Naive thymus-derived CD4-positive, alpha-beta T cell (primary cell): ENCODE measurements around the gene DAAM1. TPM values are rescaled to one million over a fixed set of nuclear protein-coding genes. Genes with fewer than 3 reads are reported as not detected.
A peak's percentile ranks its signal among the peaks of the same experiment; 100 is the strongest.

Source experiments
- ATAC-seq: fragments of 150-1000 bp; cut with Tn5 transposase; 2 replicates; pipeline ENCODE4 v1.10.0; 2021; ENCODE audit warnings: mild to moderate bottlenecking, moderate library complexity
- CTCF ChIA-PET: fragments of 350-600 bp; sonication (Branson Sonifier 250); formaldehyde crosslinking; loops from one replicate; lab custom pipeline; 2021; ENCODE audit warnings: antibody characterized with exemption; lab: Charles Lee
- POLR2A ChIA-PET: fragments of 350-600 bp; sonication (Branson Sonifier 250); formaldehyde crosslinking; loops from one replicate; lab custom pipeline; 2021; ENCODE audit warnings: antibody characterized with exemption, inconsistent platforms; lab: Charles Lee
- DNase-seq, 9 donors: peaks; one replicate each; pipeline versions ENCODE4 v3.0.0 to v3.0.0-alpha.2; 2020 to 2022; ENCODE audit warnings: mixed read lengths in 1 of 9
- H3K27ac ChIP-seq: one replicate; pipeline ENCODE4 v1.7.0; 2013; ENCODE audit warnings: mild to moderate bottlenecking, low read depth, low read length, moderate library complexity
- H3K27me3 ChIP-seq, 2 donors: one replicate each; pipeline ENCODE4 v1.7.0; 2013; ENCODE audit warnings: low read length in 2 of 2, mild to moderate bottlenecking in 2 of 2, moderate library complexity in 2 of 2; ENCODE audit not compliant: control insufficient read depth in 2 of 2, insufficient read depth in 2 of 2
- H3K36me3 ChIP-seq, 3 experiments: 1 replicate in 2 of 3; 2 replicates in 1 of 3; pipeline ENCODE4 v1.7.0; 2013; ENCODE audit warnings: low read length in 3 of 3, mild to moderate bottlenecking in 3 of 3, moderate library complexity in 1 of 3; ENCODE audit not compliant: insufficient read depth in 3 of 3, control insufficient read depth in 2 of 3
- H3K4me1 ChIP-seq, 2 donors: one replicate each; pipeline ENCODE4 v1.7.0; 2013; ENCODE audit warnings: low read length in 2 of 2, mild to moderate bottlenecking in 2 of 2, moderate library complexity in 1 of 2; ENCODE audit not compliant: control insufficient read depth in 2 of 2, insufficient read depth in 2 of 2
- H3K4me3 ChIP-seq: 2 replicates; pipeline ENCODE4 v1.7.0; 2013; ENCODE audit warnings: mild to moderate bottlenecking, low read length
- H3K9me3 ChIP-seq, 3 experiments: 1 replicate in 2 of 3; 2 replicates in 1 of 3; pipeline ENCODE4 v1.7.0; 2013; ENCODE audit warnings: low read length in 3 of 3; ENCODE audit not compliant: control insufficient read depth in 2 of 3
- H3K27ac Mint-ChIP-seq, 9 donors: one replicate each; pipeline ENCODE4 v1.8.0; 2020 to 2022; ENCODE audit warnings: mixed read lengths in 9 of 9, mild to moderate bottlenecking in 8 of 9, moderate library complexity in 5 of 9, inconsistent platforms in 2 of 9
- H3K27me3 Mint-ChIP-seq, 5 donors: one replicate each; pipeline ENCODE4 v1.8.0; 2021 to 2022; ENCODE audit warnings: mixed read lengths in 5 of 5, mild to moderate bottlenecking in 1 of 5
- H3K36me3 Mint-ChIP-seq, 5 donors: one replicate each; pipeline ENCODE4 v1.8.0; 2020 to 2022; ENCODE audit warnings: mixed read lengths in 5 of 5, mild to moderate bottlenecking in 3 of 5, inconsistent platforms in 1 of 5
- H3K4me1 Mint-ChIP-seq, 7 donors: one replicate each; pipeline ENCODE4 v1.8.0; 2020 to 2022; ENCODE audit warnings: mixed read lengths in 7 of 7, mild to moderate bottlenecking in 3 of 7, inconsistent platforms in 1 of 7
- H3K4me3 Mint-ChIP-seq, 10 donors: one replicate each; pipeline ENCODE4 v1.8.0; 2020 to 2022; ENCODE audit warnings: mild to moderate bottlenecking in 10 of 10, mixed read lengths in 10 of 10, moderate library complexity in 6 of 10, inconsistent platforms in 2 of 10
- H3K9me3 Mint-ChIP-seq, 11 donors: one replicate each; pipeline ENCODE4 v1.8.0; 2020 to 2022; ENCODE audit warnings: mixed read lengths in 11 of 11, mild to moderate bottlenecking in 4 of 11, inconsistent platforms in 1 of 11, moderate library complexity in 1 of 11
- intact Hi-C, 2 donors: fragments of 100-400 bp; cut with micrococcal nuclease; formaldehyde crosslinking; loops; one replicate each; pipeline ENCODE4 v1.15.1; 2023
- polyA plus RNA-seq, 2 donors: library from polyadenylated mRNA; unstranded; fragments of 300-500 nt; fragmentation: Illumina TruSeq; gene quantifications; one replicate each; pipeline ENCODE4 v1.2.3, GENCODE V29; 2021
- total RNA-seq, 6 experiments: library from RNA in 5 of 6; stranded (reverse) in 5 of 6; gene quantifications; 1 replicate in 5 of 6; 2 replicates in 1 of 6; pipeline ENCODE4 v1.2.3 and lab custom pipeline; 2021 to 2026

Gene DAAM1
- total and polyA plus RNA-seq, 7 experiments from 2014 or later = 5.5 to 21.0 (median 10.8) TPM

- Histone ChIP-seq H3K4me1 (no peaks in the 10 kb centered on the region), H3K9me3 (no peaks in the 10 kb centered on the region), H3K27me3 (no peaks in the 10 kb centered on the region), H3K4me3 (no peak overlapping the region), H3K36me3 (peaks cover 0 to 4% (median 0%) of the 10 kb centered on the region in 3 experiments), H3K27ac (no peak overlapping the region)
- Mint-ChIP-seq H3K4me1 (peaks cover 0 to 24% (median 12%) of the 10 kb centered on the region in 7 donors), H3K4me3 (no peak overlapping the region), H3K9me3 (peaks cover 0 to 7% (median 0%) of the 10 kb centered on the region in 11 donors), H3K27me3 (no peaks in the 10 kb centered on the region), H3K36me3 (peaks cover 24 to 50% (median 29%) of the 10 kb centered on the region in 5 donors), H3K27ac (no peak overlapping the region)
- intact Hi-C loops = no loop called here
- DNase-seq (no peak), ATAC-seq (no peak)
- ChIA-PET POLR2A (no interaction called here), CTCF (no interaction called here)
Observed at GRCh38 chr14:59292921-59293534, 104.6 kb downstream of the DAAM1 start.

- ATAC-seq (no peak), DNase-seq (no peak)
- Mint-ChIP-seq H3K9me3 (peaks cover 0 to 2% (median 0%) of the 10 kb centered on the region in 11 donors), H3K4me1 (peaks cover 0 to 21% (median 12%) of the 10 kb centered on the region in 7 donors), H3K36me3 (peaks cover 21 to 44% (median 29%) of the 10 kb centered on the region in 5 donors), H3K27ac (no peak overlapping the region), H3K4me3 (no peak overlapping the region), H3K27me3 (no peaks in the 10 kb centered on the region)
- ChIA-PET POLR2A (no interaction called here), CTCF (no interaction called here)
- Histone ChIP-seq H3K36me3 (peaks cover 0 to 4% (median 0%) of the 10 kb centered on the region in 3 experiments), H3K4me1 (no peaks in the 10 kb centered on the region), H3K9me3 (no peaks in the 10 kb centered on the region), H3K4me3 (no peak overlapping the region), H3K27ac (no peak overlapping the region), H3K27me3 (no peaks in the 10 kb centered on the region)
- intact Hi-C loops = no loop called here
Observed at GRCh38 chr14:59293935-59294661, 105.6 kb downstream of the DAAM1 start.

- CTCF ChIA-PET = no interaction called here
- Histone ChIP-seq H3K4me3 (no peak overlapping the region), H3K27ac (no peak overlapping the region), H3K27me3 (no peaks in the 10 kb centered on the region), H3K36me3 (peaks cover 0 to 4% (median 0%) of the 10 kb centered on the region in 3 experiments), H3K4me1 (no peaks in the 10 kb centered on the region), H3K9me3 (no peaks in the 10 kb centered on the region)
- H3K27me3 Mint-ChIP-seq = no peaks in the 10 kb centered on the region
- intact Hi-C loops = no loop called here
- peaks cover 0 to 21% (median 12%) of the 10 kb centered on the region in 7 donors for H3K4me1 Mint-ChIP-seq
- peaks cover 21 to 42% (median 29%) of the 10 kb centered on the region in 5 donors for H3K36me3 Mint-ChIP-seq
- ATAC-seq (no peak), DNase-seq (no peak)
- H3K4me3 Mint-ChIP-seq = no peak overlapping the region
- H3K9me3 Mint-ChIP-seq = peaks cover 0 to 2% (median 0%) of the 10 kb centered on the region in 11 donors
- H3K27ac Mint-ChIP-seq = no peak overlapping the region
- POLR2A ChIA-PET = no interaction called here
Observed at GRCh38 chr14:59294662-59294992, 106.2 kb downstream of the DAAM1 start.

GRCh38 chr14:59295951-59296350 lies 107.5 kb downstream of the DAAM1 start:
- no peaks in the 10 kb centered on the region for H3K27me3 Mint-ChIP-seq
- no peak for ATAC-seq
- Histone ChIP-seq H3K4me1 (no peaks in the 10 kb centered on the region), H3K27me3 (no peaks in the 10 kb centered on the region), H3K4me3 (no peak overlapping the region), H3K27ac (no peak overlapping the region), H3K36me3 (peaks cover 0 to 4% (median 0%) of the 10 kb centered on the region in 3 experiments), H3K9me3 (no peaks in the 10 kb centered on the region)
- DNase-seq = no peak
- H3K9me3 Mint-ChIP-seq = peaks cover 0 to 2% (median 0%) of the 10 kb centered on the region in 11 donors
- H3K4me1 Mint-ChIP-seq = peaks cover 2 to 26% (median 16%) of the 10 kb centered on the region in 7 donors
- H3K4me3 Mint-ChIP-seq = no peak overlapping the region
- H3K36me3 Mint-ChIP-seq = peaks cover 19 to 36% (median 24%) of the 10 kb centered on the region in 5 donors
- CTCF ChIA-PET = no interaction called here
- intact Hi-C loops = no loop called here
- POLR2A ChIA-PET = no interaction called here
- no peak overlapping the region for H3K27ac Mint-ChIP-seq

- Mint-ChIP-seq H3K9me3 (peaks cover 0 to 2% (median 0%) of the 10 kb centered on the region in 11 donors), H3K27ac (peak overlapping the region in 1 of 9 donors; percentile 18), H3K4me3 (no peak overlapping the region), H3K27me3 (no peaks in the 10 kb centered on the region), H3K36me3 (peaks cover 14 to 30% (median 19%) of the 10 kb centered on the region in 5 donors), H3K4me1 (peaks cover 8 to 32% (median 22%) of the 10 kb centered on the region in 7 donors)
- no peaks in the 10 kb centered on the region for H3K4me1 ChIP-seq
- H3K36me3 ChIP-seq = peaks cover 0 to 4% (median 0%) of the 10 kb centered on the region in 3 experiments
- DNase-seq = no peak
- no peaks in the 10 kb centered on the region for H3K27me3 ChIP-seq
- ATAC-seq = no peak
- H3K4me3 ChIP-seq = no peak overlapping the region
- H3K27ac ChIP-seq = no peak overlapping the region
- POLR2A ChIA-PET = no interaction called here
- CTCF ChIA-PET = no interaction called here
- H3K9me3 ChIP-seq = no peaks in the 10 kb centered on the region
- intact Hi-C loops = no loop called here
Observed at GRCh38 chr14:59296508-59296907, 108.0 kb downstream of the DAAM1 start.

GRCh38 chr14:59297071-59297776 lies 108.8 kb downstream of the DAAM1 start:
- no peak for ATAC-seq
- no peak overlapping the region for H3K4me3 ChIP-seq
- Mint-ChIP-seq H3K4me1 (peaks cover 13 to 38% (median 24%) of the 10 kb centered on the region in 7 donors), H3K9me3 (peaks cover 0 to 2% (median 0%) of the 10 kb centered on the region in 11 donors), H3K4me3 (no peak overlapping the region), H3K36me3 (peaks cover 8 to 26% (median 14%) of the 10 kb centered on the region in 5 donors), H3K27me3 (no peaks in the 10 kb centered on the region), H3K27ac (peak overlapping the region in 1 of 9 donors; percentile 18)
- H3K27me3 ChIP-seq = no peaks in the 10 kb centered on the region
- H3K36me3 ChIP-seq = peaks cover 0 to 2% (median 0%) of the 10 kb centered on the region in 3 experiments
- intact Hi-C loops = no loop called here
- no peak overlapping the region for H3K27ac ChIP-seq
- no peaks in the 10 kb centered on the region for H3K9me3 ChIP-seq
- no peak for DNase-seq
- CTCF ChIA-PET = no interaction called here
- POLR2A ChIA-PET = no interaction called here
- H3K4me1 ChIP-seq = no peaks in the 10 kb centered on the region
